HepG2 (cell line): ENCODE results near the gene ARHGAP15. TPM values are rescaled to one million over a fixed set of nuclear protein-coding genes. Genes with fewer than 3 reads are reported as not detected.

Experiments used
- MED13 ChIP-seq: sonication (generic); formaldehyde crosslinking; IDR thresholded peaks from 2 replicates; pipeline ENCODE4 v1.5.0; 2020; ENCODE audit warnings: missing genetic modification reagents
- NFKBIZ ChIP-seq: IDR thresholded peaks from 2 replicates; pipeline ENCODE4 v1.6.1; 2018; ENCODE audit warnings: missing genetic modification reagents, missing compliant biosample characterization
- NR2F2 ChIP-seq: IDR thresholded peaks from 2 replicates; pipeline ENCODE4 v1.6.1; 2012; ENCODE audit warnings: low read depth, inconsistent platforms, borderline replicate concordance
- SAFB2 ChIP-seq: sonication (generic); formaldehyde crosslinking; IDR thresholded peaks from 2 replicates; pipeline ENCODE4 v1.5.1; 2020; ENCODE audit warnings: missing genetic modification reagents, low read depth, mild to moderate bottlenecking, borderline replicate concordance
- SNAI1 ChIP-seq: sonication (generic); formaldehyde crosslinking; IDR thresholded peaks from 2 replicates; pipeline ENCODE4 v1.5.0; 2020; ENCODE audit warnings: mild to moderate bottlenecking, missing genetic modification reagents, borderline replicate concordance
- TCF12 ChIP-seq, 2 experiments: fragments of 450-650 bp in 1 of 2; sonication (generic) in 1 of 2; formaldehyde crosslinking in 1 of 2; IDR thresholded peaks; 2 replicates each; pipeline versions ENCODE4 v1.6.1 to v1.8.0; 2017 to 2022; ENCODE audit warnings: antibody characterized with exemption in 1 of 2, mild to moderate bottlenecking in 1 of 2, missing genetic modification reagents in 1 of 2, moderate library complexity in 1 of 2
- TCF7L2 ChIP-seq: IDR thresholded peaks from 2 replicates; pipeline ENCODE4 v1.6.1; 2011; ENCODE audit warnings: mild to moderate bottlenecking, low read depth, low read length, moderate library complexity
- ZBTB26 ChIP-seq: IDR thresholded peaks from 2 replicates; pipeline ENCODE4 v1.6.1; 2016; ENCODE audit warnings: missing compliant biosample characterization, missing genetic modification reagents, borderline replicate concordance
- ZBTB4 ChIP-seq: sonication (generic); formaldehyde crosslinking; IDR thresholded peaks from 2 replicates; pipeline ENCODE4 v1.4.0; 2020; ENCODE audit warnings: missing genetic modification reagents, mild to moderate bottlenecking, borderline replicate concordance
- ZFP36L1 ChIP-seq: sonication (generic); formaldehyde crosslinking; IDR thresholded peaks from 2 replicates; pipeline ENCODE4 v1.8.0; 2022; ENCODE audit warnings: mild to moderate bottlenecking, missing genetic modification reagents, moderate library complexity
- ZNF724P ChIP-seq: sonication (generic); formaldehyde crosslinking; IDR thresholded peaks from 2 replicates; pipeline ENCODE4 v1.8.0; 2022; ENCODE audit warnings: missing genetic modification reagents, borderline replicate concordance
- ZNF746 ChIP-seq: sonication (generic); formaldehyde crosslinking; IDR thresholded peaks from 2 replicates; pipeline ENCODE4 v1.8.0; 2022; ENCODE audit warnings: mild to moderate bottlenecking, missing genetic modification reagents
- polyA plus RNA-seq, 8 experiments: library from polyadenylated mRNA; depleted of rRNA in 3 of 8; stranded (reverse) in 7 of 8; unstranded in 1 of 8; fragments of >200 nt; fragmentation: Illumina TruSeq in 4 of 8; extraction: Trizol in 4 of 8; gene quantifications; 2 replicates each; pipeline versions ENCODE4 v1.2.1 to v1.2.3, GENCODE V29; 2011 to 2016; ENCODE audit warnings: low read depth in 4 of 8, missing spikeins in 1 of 8, mixed read lengths in 1 of 8; ENCODE audit not compliant: insufficient read depth in 1 of 8
- total RNA-seq, 5 experiments: library from RNA; depleted of rRNA; stranded (reverse); fragments of >200 nt; fragmentation: Illumina TruSeq; extraction: Trizol; gene quantifications; 2 replicates each; pipeline ENCODE4 v1.2.3, GENCODE V29; 2016; ENCODE audit warnings: low read depth in 1 of 5
- TF ChIP-seq, protein P1 (sequence below): sonication (generic); formaldehyde crosslinking; IDR thresholded peaks from 2 replicates; pipeline ENCODE4 v1.5.0; 2020; ENCODE audit warnings: missing genetic modification reagents, mild to moderate bottlenecking, borderline replicate concordance
- TF ChIP-seq, protein P2 (sequence below): sonication (generic); formaldehyde crosslinking; IDR thresholded peaks from 2 replicates; pipeline ENCODE4 v1.4.0; 2020; ENCODE audit warnings: mild to moderate bottlenecking, missing genetic modification reagents

The ARHGAP15 gene
- total and polyA plus RNA-seq, 2 of the 13 experiments (the other 11 are each of a cell fraction or from before 2014, with no cell fraction given) = 0.04 TPM; not detected in 1

GRCh38 chr2:143379955-143380354 is 250.7 kb downstream of the ARHGAP15 start (continued):
- TF ChIP-seq ZBTB4 (no peak), ZNF724P (no peak), ZNF746 (CRISPR knock-in tag) (no peak), TCF12 (IDR thresholded peaks at IDR 0.05) (no peak), TCF12 (CRISPR knock-in tag; IDR thresholded peaks at IDR 0.05) (no peak), ZFP36L1 (CRISPR knock-in tag) (no peak), MED13 (no peak), ZBTB26 (CRISPR knock-in tag) (no peak), TCF7L2 (no peak), NFKBIZ (CRISPR knock-in tag) (no peak), SNAI1 (CRISPR knock-in tag) (no peak), SAFB2 (no peak), NR2F2 (no peak)
- TF ChIP-seq, protein P1, sequence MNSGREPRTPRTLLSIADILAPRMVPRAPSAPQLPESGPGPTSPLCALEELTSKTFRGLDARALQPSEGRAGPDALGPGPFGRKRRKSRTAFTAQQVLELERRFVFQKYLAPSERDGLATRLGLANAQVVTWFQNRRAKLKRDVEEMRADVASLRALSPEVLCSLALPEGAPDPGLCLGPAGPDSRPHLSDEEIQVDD = no peak
- TF ChIP-seq, protein P2, sequence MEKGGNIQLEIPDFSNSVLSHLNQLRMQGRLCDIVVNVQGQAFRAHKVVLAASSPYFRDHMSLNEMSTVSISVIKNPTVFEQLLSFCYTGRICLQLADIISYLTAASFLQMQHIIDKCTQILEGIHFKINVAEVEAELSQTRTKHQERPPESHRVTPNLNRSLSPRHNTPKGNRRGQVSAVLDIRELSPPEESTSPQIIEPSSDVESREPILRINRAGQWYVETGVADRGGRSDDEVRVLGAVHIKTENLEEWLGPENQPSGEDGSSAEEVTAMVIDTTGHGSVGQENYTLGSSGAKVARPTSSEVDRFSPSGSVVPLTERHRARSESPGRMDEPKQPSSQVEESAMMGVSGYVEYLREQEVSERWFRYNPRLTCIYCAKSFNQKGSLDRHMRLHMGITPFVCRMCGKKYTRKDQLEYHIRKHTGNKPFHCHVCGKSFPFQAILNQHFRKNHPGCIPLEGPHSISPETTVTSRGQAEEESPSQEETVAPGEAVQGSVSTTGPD (CRISPR knock-in tag) = no peak
